Spleen (tissue), 11 donors: ENCODE results near the gene HES4. TPM values are rescaled to one million over a fixed set of nuclear protein-coding genes. Genes with fewer than 3 reads are reported as not detected.
"Not testable (repeated sequence)": the region's sequence is repeated elsewhere in the genome, so short reads cannot be mapped to it uniquely, and the experiment has no call there.

ENCODE experiments used
- DNase-seq: peaks from one replicate; pipeline ENCODE4 v3.0.0-alpha.2; 2020
- H3K27ac ChIP-seq, 8 donors: fragments of 200-600 bp; sonication (generic) in 7 of 8; 1 replicate in 4 of 8; 2 replicates in 4 of 8; pipeline versions ENCODE4 v1.5.0 to v1.8.0; 2016 to 2021; ENCODE audit warnings: inconsistent platforms in 4 of 8, mild to moderate bottlenecking in 4 of 8, moderate library complexity in 1 of 8
- H3K27me3 ChIP-seq, 7 donors: fragments of 200-600 bp; sonication (generic) in 6 of 7; replicated peaks in 1 of 7; 1 replicate in 4 of 7; 2 replicates in 3 of 7; pipeline versions ENCODE4 v1.5.0 to v1.8.0; 2016 to 2021; ENCODE audit warnings: inconsistent platforms in 3 of 7, mild to moderate bottlenecking in 1 of 7
- H3K36me3 ChIP-seq, 6 donors: fragments of 200-600 bp; sonication (generic) in 5 of 6; 1 replicate in 4 of 6; 2 replicates in 2 of 6; pipeline versions ENCODE4 v1.5.0 to v1.8.0; 2016 to 2021; ENCODE audit warnings: inconsistent platforms in 2 of 6
- H3K4me1 ChIP-seq, 6 donors: fragments of 200-600 bp; sonication (generic) in 5 of 6; 1 replicate in 3 of 6; 2 replicates in 3 of 6; pipeline versions ENCODE4 v1.5.0 to v1.8.0; 2016 to 2021; ENCODE audit warnings: inconsistent platforms in 3 of 6
- H3K4me3 ChIP-seq, 8 donors: fragments of 200-600 bp; sonication (generic) in 7 of 8; 1 replicate in 4 of 8; 2 replicates in 4 of 8; pipeline versions ENCODE4 v1.5.0 to v1.8.0; 2016 to 2021; ENCODE audit warnings: inconsistent platforms in 4 of 8, mild to moderate bottlenecking in 4 of 8, moderate library complexity in 2 of 8
- H3K9me3 ChIP-seq, 8 donors: fragments of 200-600 bp; sonication (generic) in 7 of 8; 1 replicate in 4 of 8; 2 replicates in 4 of 8; pipeline versions ENCODE4 v1.5.0 to v1.8.0; 2016 to 2021; ENCODE audit warnings: inconsistent platforms in 4 of 8
- CTCF ChIP-seq, 11 experiments: fragments of 200-600 bp in 7 of 11; fragments of 450-650 bp in 4 of 11; sonication (generic) in 4 of 11; IDR thresholded peaks in 8 of 11; conservative IDR thresholded peaks in 3 of 11; 1 replicate in 7 of 11; 2 replicates in 4 of 11; pipeline versions ENCODE4 v1.4.0 to v1.8.0; 2016 to 2021; ENCODE audit warnings: antibody characterized with exemption in 11 of 11, inconsistent platforms in 4 of 11, mild to moderate bottlenecking in 1 of 11
- POLR2A ChIP-seq, 3 donors: fragments of 450-650 bp; IDR thresholded peaks; one replicate each; pipeline ENCODE4 v1.5.1; 2017; ENCODE audit warnings: antibody characterized with exemption in 3 of 3, mild to moderate bottlenecking in 1 of 3
- POLR2AphosphoS5 ChIP-seq, 3 donors: sonication (generic); formaldehyde crosslinking; IDR thresholded peaks; one replicate each; pipeline ENCODE4 v1.5.1; 2017; ENCODE audit warnings: antibody characterized with exemption in 3 of 3
- WGBS, 5 donors: extraction: QIAGEN DNeasy Blood & Tissue Kit in 3 of 5; methylation state at CpG; one replicate each; pipeline versions ENCODE4 v1.1.5 to v1.1.7; 2013 to 2018; 5-methylcytosine and 5-hydroxymethylcytosine counted together
- intact Hi-C: fragments of 100-400 bp; cut with DNase I; formaldehyde crosslinking; loops from one replicate; pipeline ENCODE4 v1.15.0; 2023; ENCODE audit warnings: low total_unique reads
- polyA plus RNA-seq, 3 donors: library from polyadenylated mRNA; stranded (reverse); fragments of 200-250 nt; gene quantifications; one replicate each; pipeline ENCODE4 v1.2.1, GENCODE V29; 2013
- total RNA-seq, 7 donors: library from RNA; depleted of rRNA in 3 of 7; stranded (reverse); fragments of >200 nt in 3 of 7; fragmentation: NEBNext Ultra II Directional in 4 of 7; extraction: Animal tissue kit (Norgen Biotek cat#: 25700) in 4 of 7; gene quantifications; one replicate each; pipeline versions ENCODE4 v1.1.0 to v1.2.1, GENCODE V29; 2016 to 2021
- donor health status: healthy with polysubstance abuse.
- donor health status: DM: no; HTN: no; CAD: no; lungs with moderate emphysema.
- donor health status: DM: no; HTN: no; CAD: no.
- donor health status: Bipolar disorder and iron deficiency.
- donor health status: healthy.
- donor health status: DM: no; HTN: no; CAD: no.
- donor health status: DM: yes; HTN: yes; CAD: no.

Gene HES4
- total and polyA plus RNA-seq, 10 donors, result 3.8 to 64.3 (median 20.6) TPM

GRCh38 chr1:995665-996633 lies 3.9 kb downstream of the HES4 start:
- Histone ChIP-seq H3K27me3 (peaks cover 6 to 93% (median 49%) of the 10 kb centered on the region in 7 donors), H3K27ac (no peak overlapping the region), H3K36me3 (peaks cover 0 to 5% (median 0%) of the 10 kb centered on the region in 6 donors), H3K9me3 (peaks cover 0 to 17% (median 11%) of the 10 kb centered on the region in 8 donors), H3K4me1 (peaks cover 5 to 53% (median 37%) of the 10 kb centered on the region in 6 donors), H3K4me3 (no peak overlapping the region)
- DNase-seq, result peak; percentile 71
- TF ChIP-seq CTCF (IDR thresholded peaks at IDR 0.05 in 8 of 11, conservative IDR thresholded peaks at IDR 0.05 in 3 of 11), result no peak
- no peak for TF ChIP-seq POLR2AphosphoS5 (IDR thresholded peaks at IDR 0.05)
- no peak for TF ChIP-seq POLR2A (IDR thresholded peaks at IDR 0.05)
- intact Hi-C loops, result no loop called here
- WGBS, 5 donors, result 27 to 33% (median 28%) methylated on average over 20 to 30 of the region's 30 CpGs

- intact Hi-C loops, H3K36me3 ChIP-seq, DNase-seq, H3K27ac ChIP-seq, H3K4me3 ChIP-seq: not testable (repeated sequence)
- 82 to 90% (median 84%) methylated on average over 6 of the region's 6 CpGs for WGBS, 5 donors
- Histone ChIP-seq H3K9me3 (peaks cover 0 to 17% (median 11%) of the 10 kb centered on the region in 8 donors), H3K4me1 (peaks cover 4 to 39% (median 23%) of the 10 kb centered on the region in 6 donors), H3K27me3 (peaks cover 6 to 93% (median 34%) of the 10 kb centered on the region in 7 donors)
Measured at GRCh38 chr1:994546-994945, 5.4 kb downstream of the HES4 start.

GRCh38 chr1:993379-993995 lies 6.4 kb downstream of the HES4 start:
- H3K27ac ChIP-seq, result no peak overlapping the region
- intact Hi-C loops, result no loop called here
- H3K4me1 ChIP-seq, result peaks cover 0 to 28% (median 13%) of the 10 kb centered on the region in 6 donors
- peaks cover 0 to 17% (median 11%) of the 10 kb centered on the region in 8 donors for H3K9me3 ChIP-seq
- H3K27me3 ChIP-seq, result peaks cover 6 to 84% (median 24%) of the 10 kb centered on the region in 7 donors
- 57 to 74% (median 68%) methylated on average over 14 to 15 of the region's 15 CpGs for WGBS, 5 donors
- H3K4me3 ChIP-seq, result no peak overlapping the region
- DNase-seq, result peak; percentile 69
- TF ChIP-seq POLR2AphosphoS5 (IDR thresholded peaks at IDR 0.05) (no peak), POLR2A (IDR thresholded peaks at IDR 0.05) (no peak), CTCF (IDR thresholded peaks at IDR 0.05 in 8 of 11, conservative IDR thresholded peaks at IDR 0.05 in 3 of 11) (no peak)
- H3K36me3 ChIP-seq, result peaks cover 0 to 5% (median 0%) of the 10 kb centered on the region in 6 donors

GRCh38 chr1:992362-992761 lies 7.5 kb downstream of the HES4 start:
- H3K9me3 ChIP-seq, result peaks cover 0 to 17% (median 11%) of the 10 kb centered on the region in 8 donors
- peaks cover 0 to 77% (median 13%) of the 10 kb centered on the region in 7 donors for H3K27me3 ChIP-seq
- DNase-seq, result no peak
- WGBS, 5 donors, result 66 to 84% (median 75%) methylated on average over 7 of the region's 7 CpGs
- no peaks in the 10 kb centered on the region for H3K36me3 ChIP-seq
- no peak overlapping the region for H3K4me3 ChIP-seq
- H3K27ac ChIP-seq, result no peak overlapping the region
- peaks cover 0 to 17% (median 3%) of the 10 kb centered on the region in 6 donors for H3K4me1 ChIP-seq
- no peak for TF ChIP-seq CTCF (IDR thresholded peaks at IDR 0.05 in 8 of 11, conservative IDR thresholded peaks at IDR 0.05 in 3 of 11)
- TF ChIP-seq POLR2AphosphoS5 (IDR thresholded peaks at IDR 0.05), result no peak
- no peak for TF ChIP-seq POLR2A (IDR thresholded peaks at IDR 0.05)
- intact Hi-C loops, result no loop called here
